K562 (cell line): ENCODE measurements around the gene DNAJB13. TPM values are rescaled to one million over a fixed set of nuclear protein-coding genes. Genes with fewer than 3 reads are reported as not detected.
A peak's percentile ranks its signal among the peaks of the same experiment; 100 is the strongest.

Experiments used
- ARNT ChIP-seq, 2 experiments: fragments of 450-650 bp; IDR thresholded peaks; 2 replicates each; pipeline ENCODE4 v1.6.1; 2016; ENCODE audit warnings: mild to moderate bottlenecking in 1 of 2
- ELF4 ChIP-seq: fragments of 450-650 bp; formaldehyde crosslinking; IDR thresholded peaks from 2 replicates; pipeline ENCODE4 v1.4.0; 2022; ENCODE audit warnings: missing genetic modification characterization
- ETV6 ChIP-seq, 3 experiments: fragments of 150-350 bp in 1 of 3; sonication (generic) in 1 of 3; formaldehyde crosslinking in 1 of 3; IDR thresholded peaks; 2 replicates each; pipeline versions ENCODE4 v1.6.1 to v1.8.0; 2014 to 2022; ENCODE audit warnings: borderline replicate concordance in 2 of 3, low read depth in 2 of 3, antibody characterized with exemption in 1 of 3, low read length in 1 of 3, mild to moderate bottlenecking in 1 of 3, missing genetic modification reagents in 1 of 3
- FOXK1 ChIP-seq: sonication (generic); formaldehyde crosslinking; IDR thresholded peaks from 2 replicates; pipeline ENCODE4 v1.8.0; 2022; ENCODE audit warnings: missing genetic modification reagents, mild to moderate bottlenecking, borderline replicate concordance
- FUS ChIP-seq: fragments of 200-400 bp; formaldehyde crosslinking; optimal IDR thresholded peaks from 2 replicates; pipeline ENCODE3; 2017; ENCODE audit warnings: low read depth, low read length
- GABPB1 ChIP-seq: sonication (generic); formaldehyde crosslinking; IDR thresholded peaks from 2 replicates; pipeline ENCODE4 v1.8.0; 2022; ENCODE audit warnings: mild to moderate bottlenecking, missing genetic modification reagents
- KLF10 ChIP-seq: fragments of 250-450 bp; sonication (Bioruptor Pico); IDR thresholded peaks from 2 replicates; pipeline ENCODE4 v1.6.1; 2021; ENCODE audit warnings: matching md5 sums
- MAFG ChIP-seq: fragments of 450-650 bp; conservative IDR thresholded peaks from 2 replicates; pipeline ENCODE4 v1.6.1; 2016; ENCODE audit warnings: missing genetic modification characterization, missing compliant biosample characterization
- MCM3 ChIP-seq: fragments of 450-650 bp; IDR thresholded peaks from 2 replicates; pipeline ENCODE4 v1.6.1; 2016
- NR2C2 ChIP-seq, 2 experiments: fragments of 200-800 bp in 1 of 2; sonication (Bioruptor generic) in 1 of 2; sonication (generic) in 1 of 2; formaldehyde crosslinking in 1 of 2; IDR thresholded peaks; 2 replicates each; pipeline versions ENCODE4 v1.6.1 to v1.8.0; 2016 to 2022; ENCODE audit warnings: mild to moderate bottlenecking in 1 of 2, missing compliant biosample characterization in 1 of 2, missing genetic modification characterization in 1 of 2, missing genetic modification reagents in 1 of 2
- PTTG1 ChIP-seq: fragments of 450-650 bp; IDR thresholded peaks from 2 replicates; pipeline ENCODE4 v1.6.1; 2016; ENCODE audit warnings: low read depth, mild to moderate bottlenecking, missing genetic modification characterization, missing compliant biosample characterization
- SMARCA5 ChIP-seq: fragments of 450-650 bp; IDR thresholded peaks from 2 replicates; pipeline ENCODE4 v1.6.1; 2016
- SMARCC2 ChIP-seq: fragments of 450-650 bp; IDR thresholded peaks from 2 replicates; pipeline ENCODE4 v1.6.1; 2017; ENCODE audit warnings: antibody characterized with exemption, moderate library complexity, mild to moderate bottlenecking, low read depth
- THAP12 ChIP-seq: fragments of 250-450 bp; sonication (Bioruptor Pico); IDR thresholded peaks from 2 replicates; pipeline ENCODE4 v1.9.0; 2021; ENCODE audit warnings: mild to moderate bottlenecking, inconsistent platforms
- ZBED1 ChIP-seq: IDR thresholded peaks from 2 replicates; pipeline ENCODE4 v1.6.1; 2014
- ZFP36 ChIP-seq: fragments of 150-350 bp; IDR thresholded peaks from 2 replicates; pipeline ENCODE4 v1.6.1; 2018; ENCODE audit warnings: low read length, low read depth; ENCODE audit not compliant: partially characterized antibody
- ZNF239 ChIP-seq: fragments of 250-450 bp; sonication (Bioruptor Pico); IDR thresholded peaks from 2 replicates; pipeline ENCODE4 v1.4.0; 2020; ENCODE audit warnings: mild to moderate bottlenecking
- ZNF24 ChIP-seq: fragments of 450-650 bp; IDR thresholded peaks from 2 replicates; pipeline ENCODE4 v1.6.1; 2016
- ZNF347 ChIP-seq: fragments of 450-650 bp; formaldehyde crosslinking; IDR thresholded peaks from 2 replicates; pipeline ENCODE4 v1.4.0; 2020; ENCODE audit warnings: low read depth, mild to moderate bottlenecking, moderate library complexity
- ZNF57 ChIP-seq: fragments of 450-650 bp; formaldehyde crosslinking; IDR thresholded peaks from 2 replicates; pipeline ENCODE4 v1.4.0; 2020; ENCODE audit warnings: mild to moderate bottlenecking, moderate library complexity
- polyA plus RNA-seq, 8 experiments: library from polyadenylated mRNA; depleted of rRNA in 4 of 8; stranded (reverse) in 5 of 8; unstranded in 3 of 8; fragments of >200 nt; fragmentation: Nextera tagmentation in 2 of 8; fragmentation: Illumina TruSeq in 1 of 8; extraction: Ambion mirVana in 2 of 8; extraction: Trizol in 1 of 8; gene quantifications; 2 replicates each; pipeline versions ENCODE4 v1.2.1 to v1.2.3, GENCODE V29; 2011 to 2014; ENCODE audit warnings: inconsistent platforms in 1 of 8, missing spikeins in 1 of 8
- total RNA-seq, 7 experiments: library from RNA; depleted of rRNA in 6 of 7; stranded (reverse); fragments of >200 nt in 6 of 7; fragmentation: Illumina TruSeq in 2 of 7; extraction: Trizol in 2 of 7; gene quantifications; 2 replicates each; pipeline versions ENCODE4 v1.2.1 to v1.2.3, GENCODE V29; 2011 to 2021; ENCODE audit warnings: low replicate concordance in 1 of 7
- TF ChIP-seq, protein P1 (sequence below): sonication (generic); formaldehyde crosslinking; IDR thresholded peaks from 2 replicates; pipeline ENCODE4 v1.9.0; 2022; ENCODE audit warnings: mild to moderate bottlenecking, missing genetic modification reagents
- TF ChIP-seq, protein P2 (sequence below): fragments of 250-450 bp; sonication (Bioruptor Pico); IDR thresholded peaks from 2 replicates; pipeline ENCODE4 v1.6.1; 2021; ENCODE audit warnings: mild to moderate bottlenecking
- TF ChIP-seq, protein P3 (sequence below), 2 experiments: fragments of 450-650 bp; IDR thresholded peaks; 2 replicates each; pipeline ENCODE4 v1.6.1; 2018; ENCODE audit warnings: mild to moderate bottlenecking in 2 of 2, low read depth in 1 of 2; ENCODE audit not compliant: partially characterized antibody in 2 of 2

DNAJB13 gene
- total and polyA plus RNA-seq, 9 of the 15 experiments (the other 6 are each of a cell fraction or from before 2014, with no cell fraction given): 0.14 TPM; not detected in 8

- TF ChIP-seq ETV6 (IDR thresholded peaks at IDR 0.05; ENCODE audit: borderline replicate concordance in 1 of 2, low read depth in 2 of 2, low read length in 1 of 2) (no peak), ETV6 (CRISPR knock-in tag; IDR thresholded peaks at IDR 0.05; ENCODE audit: borderline replicate concordance) (no peak), ZNF347 (CRISPR knock-in tag) (no peak), FUS (no peak), ARNT (IDR thresholded peaks at IDR 0.05) (peak in 1 of 2 experiments; percentile 24; a peak in 1 of 4 replicates), MAFG (no peak), ZFP36 (no peak), ZNF239 (CRISPR knock-in tag) (no peak), NR2C2 (CRISPR knock-in tag; IDR thresholded peaks at IDR 0.05) (no peak), NR2C2 (tag; IDR thresholded peaks at IDR 0.05) (no peak), MCM3 (no peak), THAP12 (CRISPR knock-in tag) (no peak), SMARCC2 (no peak), ZBED1 (no peak), FOXK1 (CRISPR knock-in tag) (no peak), KLF10 (no peak), PTTG1 (tag) (no peak), ELF4 (CRISPR knock-in tag) (no peak), ZNF24 (no peak), ZNF57 (CRISPR knock-in tag) (no peak), GABPB1 (CRISPR knock-in tag) (no peak), SMARCA5 (no peak)
- TF ChIP-seq, protein P1, sequence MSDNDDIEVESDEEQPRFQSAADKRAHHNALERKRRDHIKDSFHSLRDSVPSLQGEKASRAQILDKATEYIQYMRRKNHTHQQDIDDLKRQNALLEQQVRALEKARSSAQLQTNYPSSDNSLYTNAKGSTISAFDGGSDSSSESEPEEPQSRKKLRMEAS (CRISPR knock-in tag): 0 out of 2 replicates have a peak, but pooled peaks have one; percentile 8
- TF ChIP-seq, protein P2, sequence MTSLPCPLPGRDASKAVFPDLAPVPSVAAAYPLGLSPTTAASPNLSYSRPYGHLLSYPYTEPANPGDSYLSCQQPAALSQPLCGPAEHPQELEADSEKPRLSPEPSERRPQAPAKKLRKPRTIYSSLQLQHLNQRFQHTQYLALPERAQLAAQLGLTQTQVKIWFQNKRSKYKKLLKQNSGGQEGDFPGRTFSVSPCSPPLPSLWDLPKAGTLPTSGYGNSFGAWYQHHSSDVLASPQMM (CRISPR knock-in tag): no peak
- TF ChIP-seq, protein P3, sequence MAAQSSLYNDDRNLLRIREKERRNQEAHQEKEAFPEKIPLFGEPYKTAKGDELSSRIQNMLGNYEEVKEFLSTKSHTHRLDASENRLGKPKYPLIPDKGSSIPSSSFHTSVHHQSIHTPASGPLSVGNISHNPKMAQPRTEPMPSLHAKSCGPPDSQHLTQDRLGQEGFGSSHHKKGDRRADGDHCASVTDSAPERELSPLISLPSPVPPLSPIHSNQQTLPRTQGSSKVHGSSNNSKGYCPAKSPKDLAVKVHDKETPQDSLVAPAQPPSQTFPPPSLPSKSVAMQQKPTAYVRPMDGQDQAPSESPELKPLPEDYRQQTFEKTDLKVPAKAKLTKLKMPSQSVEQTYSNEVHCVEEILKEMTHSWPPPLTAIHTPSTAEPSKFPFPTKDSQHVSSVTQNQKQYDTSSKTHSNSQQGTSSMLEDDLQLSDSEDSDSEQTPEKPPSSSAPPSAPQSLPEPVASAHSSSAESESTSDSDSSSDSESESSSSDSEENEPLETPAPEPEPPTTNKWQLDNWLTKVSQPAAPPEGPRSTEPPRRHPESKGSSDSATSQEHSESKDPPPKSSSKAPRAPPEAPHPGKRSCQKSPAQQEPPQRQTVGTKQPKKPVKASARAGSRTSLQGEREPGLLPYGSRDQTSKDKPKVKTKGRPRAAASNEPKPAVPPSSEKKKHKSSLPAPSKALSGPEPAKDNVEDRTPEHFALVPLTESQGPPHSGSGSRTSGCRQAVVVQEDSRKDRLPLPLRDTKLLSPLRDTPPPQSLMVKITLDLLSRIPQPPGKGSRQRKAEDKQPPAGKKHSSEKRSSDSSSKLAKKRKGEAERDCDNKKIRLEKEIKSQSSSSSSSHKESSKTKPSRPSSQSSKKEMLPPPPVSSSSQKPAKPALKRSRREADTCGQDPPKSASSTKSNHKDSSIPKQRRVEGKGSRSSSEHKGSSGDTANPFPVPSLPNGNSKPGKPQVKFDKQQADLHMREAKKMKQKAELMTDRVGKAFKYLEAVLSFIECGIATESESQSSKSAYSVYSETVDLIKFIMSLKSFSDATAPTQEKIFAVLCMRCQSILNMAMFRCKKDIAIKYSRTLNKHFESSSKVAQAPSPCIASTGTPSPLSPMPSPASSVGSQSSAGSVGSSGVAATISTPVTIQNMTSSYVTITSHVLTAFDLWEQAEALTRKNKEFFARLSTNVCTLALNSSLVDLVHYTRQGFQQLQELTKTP (IDR thresholded peaks at IDR 0.05; ENCODE audit: low read depth in 1 of 2, partially characterized antibody in 2 of 2): no peak
Measured at GRCh38 chr11:74009675-74010305, 59.0 kb downstream of the DNAJB13 start (continued).
